Upper lobe of left lung (tissue), 4 donors: ENCODE data around the gene GRB14.

ENCODE experiments used
- POLR2AphosphoS5 ChIP-seq, 2 donors: sonication (generic); formaldehyde crosslinking; IDR thresholded peaks; one replicate each; pipeline ENCODE4 v1.5.1; 2017; ENCODE audit warnings: antibody characterized with exemption in 2 of 2
- TF ChIP-seq, protein P1 (sequence below), 6 experiments: fragments of 450-650 bp in 4 of 6; fragments of 200-600 bp in 2 of 6; sonication (generic) in 2 of 6; IDR thresholded peaks; one replicate each; pipeline ENCODE4 v1.5.1; 2016 to 2019; ENCODE audit warnings: antibody characterized with exemption in 6 of 6

DNA sequence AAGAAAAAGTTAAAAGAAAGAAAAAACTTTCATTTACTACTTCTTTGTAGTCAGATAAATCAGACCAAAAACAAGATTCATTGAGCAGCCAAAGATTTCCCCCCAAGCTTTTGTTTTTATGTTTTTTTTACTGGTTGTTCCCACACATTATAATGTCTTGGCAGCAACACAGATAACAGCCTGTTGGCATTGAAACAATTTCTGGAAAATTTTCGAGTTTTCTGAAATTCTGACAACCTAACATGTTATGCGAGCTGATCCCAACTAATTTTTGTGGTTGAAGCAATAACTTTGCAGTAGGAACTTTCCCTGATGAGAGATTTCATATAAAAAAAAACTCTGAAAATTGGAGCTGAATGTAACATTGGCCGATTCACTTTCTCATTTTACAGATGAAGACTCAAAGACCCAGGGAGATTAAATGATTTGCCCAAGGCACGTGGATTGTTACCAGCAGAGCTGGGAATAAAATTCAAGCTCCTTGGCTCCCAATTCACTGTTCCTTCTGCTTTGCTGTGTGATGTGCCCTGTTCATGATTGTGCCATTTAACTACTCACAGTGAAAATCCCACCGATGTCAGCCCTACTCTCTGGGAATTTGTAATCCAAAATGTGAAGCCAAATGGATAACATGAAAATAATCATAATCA, 167.5 kb downstream of the GRB14 start:
- TF ChIP-seq POLR2AphosphoS5 (IDR thresholded peaks at IDR 0.05): no peak
- TF ChIP-seq, protein P1, sequence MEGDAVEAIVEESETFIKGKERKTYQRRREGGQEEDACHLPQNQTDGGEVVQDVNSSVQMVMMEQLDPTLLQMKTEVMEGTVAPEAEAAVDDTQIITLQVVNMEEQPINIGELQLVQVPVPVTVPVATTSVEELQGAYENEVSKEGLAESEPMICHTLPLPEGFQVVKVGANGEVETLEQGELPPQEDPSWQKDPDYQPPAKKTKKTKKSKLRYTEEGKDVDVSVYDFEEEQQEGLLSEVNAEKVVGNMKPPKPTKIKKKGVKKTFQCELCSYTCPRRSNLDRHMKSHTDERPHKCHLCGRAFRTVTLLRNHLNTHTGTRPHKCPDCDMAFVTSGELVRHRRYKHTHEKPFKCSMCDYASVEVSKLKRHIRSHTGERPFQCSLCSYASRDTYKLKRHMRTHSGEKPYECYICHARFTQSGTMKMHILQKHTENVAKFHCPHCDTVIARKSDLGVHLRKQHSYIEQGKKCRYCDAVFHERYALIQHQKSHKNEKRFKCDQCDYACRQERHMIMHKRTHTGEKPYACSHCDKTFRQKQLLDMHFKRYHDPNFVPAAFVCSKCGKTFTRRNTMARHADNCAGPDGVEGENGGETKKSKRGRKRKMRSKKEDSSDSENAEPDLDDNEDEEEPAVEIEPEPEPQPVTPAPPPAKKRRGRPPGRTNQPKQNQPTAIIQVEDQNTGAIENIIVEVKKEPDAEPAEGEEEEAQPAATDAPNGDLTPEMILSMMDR (IDR thresholded peaks at IDR 0.05): no peak
